ENCODE results near the gene CDCA4. TPM values are rescaled to one million over a fixed set of nuclear protein-coding genes. Genes with fewer than 3 reads are reported as not detected.

The CDCA4 gene
- total and polyA plus RNA-seq, 2 donors from 2014 or later, result 4.1 to 6.3 TPM

GRCh38 chr14:104993306-104993705, 27.6 kb downstream of the CDCA4 start:
- Histone ChIP-seq H3K27ac (ENCODE audit: low read depth in 2 of 2, low read length in 2 of 2) (no peak overlapping the region), H3K36me3 (ENCODE audit: control insufficient read depth in 2 of 3, insufficient read depth in 3 of 3, low read length in 3 of 3) (peaks cover 0 to 13% (median 4%) of the 10 kb centered on the region in 3 donors), H3K4me3 (ENCODE audit: low read length in 3 of 3) (no peak overlapping the region), H3K27me3 (ENCODE audit: control insufficient read depth, insufficient read depth, low read length) (no peaks in the 10 kb centered on the region), H3K9ac (ENCODE audit: low read length in 3 of 3) (no peak overlapping the region), H3K4me1 (ENCODE audit: control insufficient read depth in 2 of 3, insufficient read depth in 2 of 3, low read depth in 1 of 3, low read length in 3 of 3) (no peaks in the 10 kb centered on the region), H3K9me3 (ENCODE audit: control insufficient read depth in 2 of 3, insufficient read depth in 1 of 3, low read length in 3 of 3) (no peaks in the 10 kb centered on the region)
- intact Hi-C loops (cut with DNase I), result no loop called here
- FAIRE-seq, result no peak
- DNase-seq, result peak in 1 of 5 donors; percentile 40
- TF ChIP-seq CTCF (IDR thresholded peaks at IDR 0.05; ENCODE audit: borderline replicate concordance, extremely low read depth, insufficient read depth), result no peak

GRCh38 chr14:104992501-104992900, 28.4 kb downstream of the CDCA4 start:
- intact Hi-C loops (cut with DNase I), result no loop called here
- no peak for FAIRE-seq
- no peak for TF ChIP-seq CTCF (IDR thresholded peaks at IDR 0.05; ENCODE audit: borderline replicate concordance, extremely low read depth, insufficient read depth)

GRCh38 chr14:104991896-104992230, 29.0 kb downstream of the CDCA4 start:
- DNase-seq (no peak), FAIRE-seq (no peak)
- H3K27me3 ChIP-seq (ENCODE audit: control insufficient read depth, insufficient read depth, low read length), result no peaks in the 10 kb centered on the region
- H3K4me1 ChIP-seq (ENCODE audit: control insufficient read depth in 2 of 3, insufficient read depth in 2 of 3, low read depth in 1 of 3, low read length in 3 of 3), result peaks cover 0 to under 1% (median 0%) of the 10 kb centered on the region in 3 donors
- H3K4me3 ChIP-seq (ENCODE audit: low read length in 3 of 3), result no peak overlapping the region
- peaks cover 0 to 13% (median 4%) of the 10 kb centered on the region in 3 donors for H3K36me3 ChIP-seq (ENCODE audit: control insufficient read depth in 2 of 3, insufficient read depth in 3 of 3, low read length in 3 of 3)
- H3K9me3 ChIP-seq (ENCODE audit: control insufficient read depth in 2 of 3, insufficient read depth in 1 of 3, low read length in 3 of 3), result no peaks in the 10 kb centered on the region
- H3K27ac ChIP-seq (ENCODE audit: low read depth in 2 of 2, low read length in 2 of 2), result no peak overlapping the region
- no peak overlapping the region for H3K9ac ChIP-seq (ENCODE audit: low read length in 3 of 3)
- no peak for TF ChIP-seq CTCF (IDR thresholded peaks at IDR 0.05; ENCODE audit: borderline replicate concordance, extremely low read depth, insufficient read depth)
- intact Hi-C loops (cut with DNase I), result no loop called here

More at GRCh38 chr14:104992501-104992900, 28.4 kb downstream of the CDCA4 start:
- Histone ChIP-seq H3K27ac (ENCODE audit: low read depth in 2 of 2, low read length in 2 of 2) (no peak overlapping the region), H3K27me3 (ENCODE audit: control insufficient read depth, insufficient read depth, low read length) (no peaks in the 10 kb centered on the region), H3K9ac (ENCODE audit: low read length in 3 of 3) (no peak overlapping the region), H3K9me3 (ENCODE audit: control insufficient read depth in 2 of 3, insufficient read depth in 1 of 3, low read length in 3 of 3) (no peaks in the 10 kb centered on the region), H3K36me3 (ENCODE audit: control insufficient read depth in 2 of 3, insufficient read depth in 3 of 3, low read length in 3 of 3) (peaks cover 0 to 13% (median 4%) of the 10 kb centered on the region in 3 donors), H3K4me1 (ENCODE audit: control insufficient read depth in 2 of 3, insufficient read depth in 2 of 3, low read depth in 1 of 3, low read length in 3 of 3) (no peaks in the 10 kb centered on the region), H3K4me3 (ENCODE audit: low read length in 3 of 3) (no peak overlapping the region)
- no peak for DNase-seq

DNA sequence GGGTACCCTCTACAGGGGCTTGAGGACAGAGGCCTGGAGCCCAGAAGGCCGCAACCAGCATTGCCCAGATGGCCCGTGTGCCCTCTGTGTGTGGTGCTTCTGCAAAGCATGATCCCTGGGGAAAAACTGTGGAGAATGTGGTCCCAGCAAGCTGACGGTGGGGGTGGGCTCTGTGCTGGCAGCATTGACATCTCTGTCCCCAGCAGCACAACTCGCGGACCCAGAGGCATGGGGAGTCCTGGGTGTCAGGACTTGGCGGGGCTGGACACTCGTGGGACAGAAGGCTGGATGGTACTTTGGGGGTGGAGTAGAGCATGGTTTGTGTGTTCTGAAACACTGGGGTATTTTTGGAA, 31.0 kb downstream of the CDCA4 start:
- Histone ChIP-seq H3K27ac (ENCODE audit: low read depth in 2 of 2, low read length in 2 of 2) (no peak overlapping the region), H3K36me3 (ENCODE audit: control insufficient read depth in 2 of 3, insufficient read depth in 3 of 3, low read length in 3 of 3) (peaks cover 0 to 8% (median 4%) of the 10 kb centered on the region in 3 donors), H3K9ac (ENCODE audit: low read length in 3 of 3) (no peak overlapping the region), H3K4me3 (ENCODE audit: low read length in 3 of 3) (no peak overlapping the region), H3K4me1 (ENCODE audit: control insufficient read depth in 2 of 3, insufficient read depth in 2 of 3, low read depth in 1 of 3, low read length in 3 of 3) (peaks cover 0 to 10% (median 0%) of the 10 kb centered on the region in 3 donors), H3K9me3 (ENCODE audit: control insufficient read depth in 2 of 3, insufficient read depth in 1 of 3, low read length in 3 of 3) (no peaks in the 10 kb centered on the region), H3K27me3 (ENCODE audit: control insufficient read depth, insufficient read depth, low read length) (no peaks in the 10 kb centered on the region)
- TF ChIP-seq CTCF (IDR thresholded peaks at IDR 0.05; ENCODE audit: borderline replicate concordance, extremely low read depth, insufficient read depth), result no peak
- intact Hi-C loops (cut with DNase I), result no loop called here
- DNase-seq (no peak), FAIRE-seq (no peak)

Data from kidney (tissue), 14 donors.